ENCODE results near the gene PSMB7.

Gene PSMB7

GRCh38 chr9:124411514-124412227 lies 3.6 kb downstream of the PSMB7 start:
- DNase-seq (ENCODE audit: low read depth in 2 of 2): no peak

GRCh38 chr9:124410321-124410913 lies 4.8 kb downstream of the PSMB7 start:
- no peak for DNase-seq (ENCODE audit: low read depth in 2 of 2)

GRCh38 chr9:124409410-124409809 lies 5.8 kb downstream of the PSMB7 start:
- DNase-seq (ENCODE audit: low read depth in 2 of 2): no peak

GRCh38 chr9:124403246-124403645 lies 12.0 kb downstream of the PSMB7 start:
- DNase-seq (ENCODE audit: low read depth in 2 of 2): no peak

- no peak for DNase-seq (ENCODE audit: low read depth in 2 of 2)
These were observed 15.0 kb downstream of the PSMB7 start for GRCh38 chr9:124399968-124400940.

GRCh38 chr9:124399323-124399967 lies 15.8 kb downstream of the PSMB7 start:
- no peak for DNase-seq (ENCODE audit: low read depth in 2 of 2)

- DNase-seq (ENCODE audit: low read depth in 2 of 2): no peak
These were observed 16.9 kb downstream of the PSMB7 start for GRCh38 chr9:124398191-124398935.

- no peak for DNase-seq (ENCODE audit: low read depth in 2 of 2)
These were observed 19.4 kb downstream of the PSMB7 start for GRCh38 chr9:124395826-124396225.

GRCh38 chr9:124394596-124394995 lies 20.6 kb downstream of the PSMB7 start:
- DNase-seq (ENCODE audit: low read depth in 2 of 2): no peak

- DNase-seq (ENCODE audit: low read depth in 2 of 2): no peak
These were observed 21.1 kb downstream of the PSMB7 start for GRCh38 chr9:124394167-124394566.

GRCh38 chr9:124392871-124393460 lies 22.3 kb downstream of the PSMB7 start:
- peak; percentile 68 to 71 for DNase-seq (ENCODE audit: low read depth in 2 of 2)

GRCh38 chr9:124392254-124392870 lies 22.9 kb downstream of the PSMB7 start:
- no peak for DNase-seq (ENCODE audit: low read depth in 2 of 2)

- peak; percentile 46 to 48 for DNase-seq (ENCODE audit: low read depth in 2 of 2)
These were observed 24.2 kb downstream of the PSMB7 start for GRCh38 chr9:124390794-124391658.

- no peak for DNase-seq (ENCODE audit: low read depth in 2 of 2)
These were observed 25.9 kb downstream of the PSMB7 start for GRCh38 chr9:124389146-124389939.

GRCh38 chr9:124388275-124389048 lies 26.8 kb downstream of the PSMB7 start:
- DNase-seq (ENCODE audit: low read depth in 2 of 2): no peak

GRCh38 chr9:124386201-124386600 lies 29.0 kb downstream of the PSMB7 start:
- no peak for DNase-seq (ENCODE audit: low read depth in 2 of 2)

GRCh38 chr9:124385623-124386022 lies 29.6 kb downstream of the PSMB7 start:
- no peak for DNase-seq (ENCODE audit: low read depth in 2 of 2)

GRCh38 chr9:124384846-124385245 lies 30.4 kb downstream of the PSMB7 start:
- DNase-seq (ENCODE audit: low read depth in 2 of 2): no peak

All from fibroblast of skin of left quadriceps (primary cell).